Effector memory CD4-positive, alpha-beta T cell (primary cell): ENCODE results near the gene COL23A1.

Experiments used
- DNase-seq, 3 donors: peaks; one replicate each; pipeline ENCODE4 v3.0.0-alpha.2; 2020
- H3K27ac ChIP-seq: 2 replicates; pipeline ENCODE4 v1.7.0; 2013; ENCODE audit warnings: mild to moderate bottlenecking, low read length, moderate library complexity; ENCODE audit not compliant: insufficient read depth, poor library complexity, severe bottlenecking
- H3K27me3 ChIP-seq: replicated peaks from 2 replicates; pipeline ENCODE4 v1.7.0; 2013; ENCODE audit warnings: mild to moderate bottlenecking, low read length; ENCODE audit not compliant: insufficient read depth, control insufficient read depth, poor library complexity, severe bottlenecking
- H3K36me3 ChIP-seq: 2 replicates; pipeline ENCODE4 v1.7.0; 2013; ENCODE audit warnings: mild to moderate bottlenecking, low read length, moderate library complexity; ENCODE audit not compliant: control insufficient read depth, insufficient read depth
- H3K4me1 ChIP-seq: 2 replicates; pipeline ENCODE4 v1.7.0; 2013; ENCODE audit warnings: low read length, mild to moderate bottlenecking; ENCODE audit not compliant: control insufficient read depth, insufficient read depth, poor library complexity, severe bottlenecking
- H3K4me3 ChIP-seq: 2 replicates; pipeline ENCODE4 v1.7.0; 2013; ENCODE audit warnings: low read length, low read depth, mild to moderate bottlenecking; ENCODE audit not compliant: insufficient read depth, poor library complexity, severe bottlenecking
- H3K9me3 ChIP-seq: 2 replicates; pipeline ENCODE4 v1.7.0; 2013; ENCODE audit warnings: mild to moderate bottlenecking, low read length, moderate library complexity; ENCODE audit not compliant: control insufficient read depth

The COL23A1 gene

DNA sequence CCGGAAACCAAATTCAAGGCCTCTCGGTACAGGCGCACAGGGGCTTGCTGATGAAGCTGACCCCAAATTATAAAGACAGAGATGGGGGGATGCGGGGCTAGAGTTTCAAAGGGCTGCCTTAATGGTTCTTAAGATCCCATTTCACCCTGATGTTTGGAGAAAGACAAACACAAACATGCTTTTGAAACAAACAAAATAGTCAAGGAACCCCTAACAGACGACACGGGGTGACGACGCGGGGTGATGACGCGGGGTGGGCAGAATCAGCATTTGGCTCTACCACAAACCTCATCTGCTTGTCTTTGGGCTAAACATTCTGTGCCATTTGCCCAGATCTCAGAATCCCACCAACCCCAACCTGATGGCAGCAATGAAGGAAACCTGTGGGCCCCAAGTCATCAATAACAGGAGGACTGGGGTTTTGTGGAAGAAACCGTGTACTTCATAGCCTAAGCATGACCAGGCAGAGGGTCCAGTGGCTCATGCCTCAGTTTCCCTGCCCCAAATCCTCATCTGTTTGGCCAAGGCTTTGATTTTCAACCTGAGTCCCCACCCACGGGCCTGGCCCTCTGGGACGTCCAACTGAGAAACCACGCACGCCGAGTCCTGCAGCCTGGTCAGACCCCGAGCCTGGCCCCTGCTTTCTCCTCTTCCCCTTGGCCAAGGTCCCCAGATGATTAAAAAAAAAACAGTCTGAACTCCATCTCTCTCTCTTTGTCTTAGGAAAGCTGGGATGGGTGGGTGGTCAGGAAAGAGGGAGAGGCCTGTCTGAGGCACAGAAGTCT, 148.5 kb downstream of the COL23A1 start:
- H3K27me3 ChIP-seq: no peaks in the 10 kb centered on the region
- no peak for DNase-seq
- H3K36me3 ChIP-seq: no peaks in the 10 kb centered on the region
- H3K4me3 ChIP-seq: no peak overlapping the region
- no peaks in the 10 kb centered on the region for H3K9me3 ChIP-seq
- no peaks in the 10 kb centered on the region for H3K4me1 ChIP-seq
- no peak overlapping the region for H3K27ac ChIP-seq

GRCh38 chr5:178440181-178440580, 150.0 kb downstream of the COL23A1 start:
- Histone ChIP-seq H3K9me3 (no peaks in the 10 kb centered on the region), H3K27ac (no peak overlapping the region), H3K36me3 (no peaks in the 10 kb centered on the region), H3K4me3 (no peak overlapping the region), H3K27me3 (no peaks in the 10 kb centered on the region), H3K4me1 (no peaks in the 10 kb centered on the region)
- DNase-seq: no peak

DNA sequence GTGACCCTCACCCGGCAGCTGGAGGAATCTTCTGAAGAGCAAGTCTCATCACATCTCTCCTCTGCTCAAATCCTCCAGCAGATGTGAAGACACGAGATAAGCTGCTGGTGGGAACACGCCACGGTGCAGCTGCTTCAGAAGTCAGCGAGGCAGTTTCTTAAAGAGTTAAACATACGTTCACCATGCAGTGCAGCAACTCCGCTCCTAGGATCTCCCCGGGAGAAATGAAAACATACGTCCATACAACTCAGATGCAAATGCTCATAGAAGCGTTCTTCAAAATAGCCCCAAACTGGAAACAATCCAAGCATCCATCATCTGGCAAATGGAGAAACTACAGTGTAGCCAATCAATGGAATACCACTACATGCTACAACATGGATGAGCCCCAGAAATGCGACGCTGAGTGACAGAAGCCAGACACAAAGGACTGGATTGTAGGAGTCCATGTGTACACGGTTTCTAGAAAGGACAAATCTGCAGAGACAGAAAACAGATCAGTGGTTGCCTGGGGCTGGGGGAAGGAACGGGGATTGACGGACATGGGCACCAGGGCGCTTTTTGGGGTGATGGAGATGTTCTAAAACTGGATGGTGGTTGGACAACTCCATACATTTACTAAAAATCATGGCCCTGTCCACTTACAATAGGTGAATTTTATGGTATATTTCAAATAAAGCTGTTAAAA, 150.6 kb downstream of the COL23A1 start:
- H3K4me3 ChIP-seq: no peak overlapping the region
- no peaks in the 10 kb centered on the region for H3K4me1 ChIP-seq
- H3K27ac ChIP-seq: no peak overlapping the region
- H3K36me3 ChIP-seq: no peaks in the 10 kb centered on the region
- no peak for DNase-seq
- H3K9me3 ChIP-seq: no peaks in the 10 kb centered on the region
- no peaks in the 10 kb centered on the region for H3K27me3 ChIP-seq

DNA sequence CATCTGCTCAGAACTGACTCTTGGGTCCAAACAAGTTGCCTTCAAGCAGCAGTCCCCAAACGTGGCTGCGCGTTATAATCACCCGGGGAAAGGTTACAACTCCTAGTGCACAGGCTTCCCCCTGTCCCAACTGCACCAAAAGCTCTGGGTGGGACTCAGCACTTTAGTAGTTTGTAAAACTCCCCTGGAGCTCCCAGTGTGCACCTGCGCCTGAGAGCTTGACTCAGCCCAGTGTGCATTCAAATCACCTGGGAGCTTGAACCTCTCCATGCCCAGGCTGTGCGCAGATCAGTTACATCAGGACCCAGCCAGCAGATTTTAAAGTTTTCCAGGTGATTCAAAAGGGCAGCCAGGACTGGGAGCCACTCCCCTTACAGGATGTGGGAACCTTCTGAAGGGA, 151.4 kb downstream of the COL23A1 start:
- Histone ChIP-seq H3K4me1 (no peaks in the 10 kb centered on the region), H3K36me3 (no peaks in the 10 kb centered on the region), H3K9me3 (no peaks in the 10 kb centered on the region), H3K27ac (no peak overlapping the region), H3K4me3 (no peak overlapping the region), H3K27me3 (no peaks in the 10 kb centered on the region)
- DNase-seq: no peak

GRCh38 chr5:178437386-178438075, 152.7 kb downstream of the COL23A1 start:
- Histone ChIP-seq H3K36me3 (no peaks in the 10 kb centered on the region), H3K9me3 (no peaks in the 10 kb centered on the region), H3K27ac (no peak overlapping the region), H3K4me3 (no peak overlapping the region), H3K27me3 (no peaks in the 10 kb centered on the region), H3K4me1 (no peaks in the 10 kb centered on the region)
- DNase-seq: no peak

- no peaks in the 10 kb centered on the region for H3K9me3 ChIP-seq
- H3K27me3 ChIP-seq: no peaks in the 10 kb centered on the region
- no peak overlapping the region for H3K4me3 ChIP-seq
- H3K4me1 ChIP-seq: no peaks in the 10 kb centered on the region
- H3K27ac ChIP-seq: no peak overlapping the region
- no peak for DNase-seq
- H3K36me3 ChIP-seq: no peaks in the 10 kb centered on the region
Observed at GRCh38 chr5:178436326-178436940, 153.8 kb downstream of the COL23A1 start.

- H3K27ac ChIP-seq: no peak overlapping the region
- H3K9me3 ChIP-seq: no peaks in the 10 kb centered on the region
- no peaks in the 10 kb centered on the region for H3K27me3 ChIP-seq
Observed at GRCh38 chr5:178435321-178436238, 154.6 kb downstream of the COL23A1 start.

DNA sequence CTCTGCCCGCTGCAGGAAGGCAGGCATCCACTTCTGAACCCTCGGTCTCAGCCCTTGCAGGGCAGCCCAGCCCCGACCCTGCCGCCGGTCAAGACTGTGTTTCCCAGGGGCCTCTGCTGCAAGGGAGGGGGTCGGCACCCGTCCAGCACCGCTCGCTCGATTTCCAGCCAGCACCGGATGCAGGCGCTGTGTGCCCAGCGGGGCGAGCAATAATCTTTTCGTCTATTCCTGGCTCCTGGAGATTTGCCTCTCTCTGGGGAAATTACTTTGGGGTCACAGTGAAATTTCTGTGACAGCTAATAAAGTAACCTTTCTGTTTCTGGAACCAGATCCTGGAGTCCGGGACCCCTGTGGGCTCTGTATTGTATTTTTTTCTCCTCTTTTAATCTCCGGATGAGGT, 155.3 kb downstream of the COL23A1 start:
- no peaks in the 10 kb centered on the region for H3K4me1 ChIP-seq
- DNase-seq: no peak
- H3K27ac ChIP-seq: no peak overlapping the region
- no peak overlapping the region for H3K4me3 ChIP-seq
- H3K9me3 ChIP-seq: no peaks in the 10 kb centered on the region
- H3K36me3 ChIP-seq: no peaks in the 10 kb centered on the region
- no peaks in the 10 kb centered on the region for H3K27me3 ChIP-seq

More at GRCh38 chr5:178435321-178436238, 154.6 kb downstream of the COL23A1 start:
- DNase-seq: no peak
- Histone ChIP-seq H3K4me1 (no peaks in the 10 kb centered on the region), H3K4me3 (no peak overlapping the region), H3K36me3 (no peaks in the 10 kb centered on the region)

DNA sequence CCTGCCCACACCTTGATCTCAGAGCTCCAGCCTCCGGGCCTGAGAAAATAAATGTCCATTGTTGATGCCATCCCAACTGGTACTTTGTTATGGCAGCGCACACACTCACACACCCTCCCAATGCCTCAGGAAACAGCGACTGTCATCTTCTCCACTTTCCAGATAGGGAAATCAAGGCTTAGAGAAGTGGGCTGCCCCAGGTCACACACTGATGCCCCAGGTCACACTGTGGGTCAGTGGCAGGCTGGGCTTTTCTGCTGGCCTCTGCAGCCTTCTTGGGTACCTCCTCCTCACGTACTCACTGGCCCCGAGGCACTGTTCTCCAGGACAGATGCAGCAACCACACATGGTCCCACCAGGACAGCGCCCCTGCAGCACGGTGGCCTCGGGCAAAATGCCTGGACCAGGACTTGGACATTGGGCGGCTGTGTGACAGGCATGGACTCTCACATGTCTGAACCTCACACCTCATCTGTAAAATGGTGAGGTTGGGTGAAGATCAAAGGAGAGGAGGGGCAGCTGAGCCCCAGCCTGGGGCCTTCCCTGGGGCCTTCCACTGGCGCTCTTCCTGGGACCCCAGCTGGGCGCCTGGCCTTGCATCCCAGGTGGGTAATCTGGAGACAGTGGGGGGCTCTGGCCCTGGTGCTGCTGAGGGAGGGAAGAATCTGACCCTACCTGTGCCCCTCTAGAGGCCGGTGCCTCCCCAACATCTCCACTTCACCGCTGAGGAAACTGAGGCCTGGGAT, 156.0 kb downstream of the COL23A1 start:
- Histone ChIP-seq H3K27ac (no peak overlapping the region), H3K9me3 (no peaks in the 10 kb centered on the region), H3K36me3 (no peaks in the 10 kb centered on the region), H3K4me1 (no peaks in the 10 kb centered on the region), H3K27me3 (no peaks in the 10 kb centered on the region), H3K4me3 (no peak overlapping the region)
- no peak for DNase-seq
